ENCODE data around the gene ST6GALNAC3. TPM values are rescaled to one million over a fixed set of nuclear protein-coding genes. Genes with fewer than 3 reads are reported as not detected.

ST6GALNAC3 gene
- polyA plus RNA-seq, 2 of the 4 experiments (the other 2 are of a cell fraction), result 1.1 to 1.2 TPM

DNA sequence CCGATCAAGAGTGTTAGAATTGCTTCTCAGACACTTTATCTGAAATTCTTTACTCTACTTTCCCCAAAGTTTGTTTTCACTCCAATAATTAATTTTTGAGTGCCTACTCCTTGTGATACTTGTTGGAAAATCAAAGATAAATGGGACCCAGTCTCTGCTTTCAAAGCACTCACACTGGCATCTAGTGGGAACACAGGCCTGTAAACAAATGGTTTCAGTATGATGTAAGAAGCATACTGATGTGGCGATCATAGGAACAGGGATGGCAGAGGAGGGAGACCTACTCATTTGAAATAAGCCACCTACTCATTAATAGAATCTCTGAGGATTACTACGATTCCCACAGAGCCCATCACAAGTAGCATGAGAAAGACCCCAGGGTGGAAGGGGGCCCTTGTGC, 519.1 kb downstream of the ST6GALNAC3 start:
- ATAC-seq (no peak), DNase-seq (ENCODE audit: low read depth in 1 of 2, low spot score in 1 of 2) (no peak), FAIRE-seq (no peak)
- no peak overlapping the region for H3K4me2 ChIP-seq
- ChIA-PET POLR2A (no interaction called here), CTCF (no interaction called here)
- 89% methylated on average over 3 of the region's 3 CpGs for WGBS (ENCODE audit: missing lambda C conversion rate)
- no peak overlapping the region for H3K4me3 ChIP-seq
- peaks cover 14% of the 10 kb centered on the region; the same call in 2 of the 3 replicates for H3K4me1 ChIP-seq
- H3K27ac ChIP-seq, result no peak overlapping the region
- H3K9me3 ChIP-seq, result no peaks in the 10 kb centered on the region
- TF ChIP-seq JUNB (IDR thresholded peaks at IDR 0.05) (no peak), CHD4 (IDR thresholded peaks at IDR 0.05; ENCODE audit: borderline replicate concordance) (no peak), CHD2 (IDR thresholded peaks at IDR 0.05; ENCODE audit: low read length, partially characterized antibody) (no peak)
- TF ChIP-seq, protein P1, sequence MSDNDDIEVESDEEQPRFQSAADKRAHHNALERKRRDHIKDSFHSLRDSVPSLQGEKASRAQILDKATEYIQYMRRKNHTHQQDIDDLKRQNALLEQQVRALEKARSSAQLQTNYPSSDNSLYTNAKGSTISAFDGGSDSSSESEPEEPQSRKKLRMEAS (IDR thresholded peaks at IDR 0.05), result no peak

DNA sequence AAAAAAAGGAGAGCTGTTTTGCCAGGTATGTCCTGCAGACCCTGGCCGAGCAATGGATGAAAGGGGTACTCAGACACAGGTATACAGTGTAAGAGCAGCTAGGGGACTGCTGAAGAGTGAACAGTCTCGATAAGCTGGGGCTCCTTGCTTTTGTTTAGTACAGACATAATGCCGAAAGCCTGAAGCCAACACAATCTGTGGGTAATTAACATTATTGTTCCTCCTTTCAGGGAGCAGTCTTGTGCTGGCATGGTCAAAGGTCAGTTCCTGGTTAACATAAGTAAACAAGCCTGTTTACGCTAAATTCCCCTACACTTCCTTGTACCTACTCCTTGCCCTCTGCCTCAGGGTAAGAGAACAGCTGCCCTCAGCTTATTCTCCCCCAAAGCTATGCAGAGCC, 520.5 kb downstream of the ST6GALNAC3 start:
- H3K9me3 ChIP-seq, result no peaks in the 10 kb centered on the region
- FAIRE-seq (no peak), ATAC-seq (peak in 1 of 2 experiments; percentile 76; a peak in 3 of 6 replicates), DNase-seq (ENCODE audit: low read depth in 1 of 2, low spot score in 1 of 2) (peak in 1 of 2 experiments; percentile 29)
- 0 out of 6 replicates have a peak overlapping the region, but pooled peaks of 1 of the 2 experiments have one; percentile 18 for H3K27ac ChIP-seq
- H3K4me3 ChIP-seq, result no peak overlapping the region
- 16% methylated on average over 4 of the region's 4 CpGs for WGBS (ENCODE audit: missing lambda C conversion rate)
- peak overlapping the region; percentile 62 for H3K4me2 ChIP-seq
- CTCF ChIA-PET, result no interaction called here
- POLR2A ChIA-PET, result no interaction called here
- peaks cover 14% of the 10 kb centered on the region; the same call in 2 of the 3 replicates for H3K4me1 ChIP-seq
- TF ChIP-seq, protein P1 (IDR thresholded peaks at IDR 0.05), result no peak

DNA sequence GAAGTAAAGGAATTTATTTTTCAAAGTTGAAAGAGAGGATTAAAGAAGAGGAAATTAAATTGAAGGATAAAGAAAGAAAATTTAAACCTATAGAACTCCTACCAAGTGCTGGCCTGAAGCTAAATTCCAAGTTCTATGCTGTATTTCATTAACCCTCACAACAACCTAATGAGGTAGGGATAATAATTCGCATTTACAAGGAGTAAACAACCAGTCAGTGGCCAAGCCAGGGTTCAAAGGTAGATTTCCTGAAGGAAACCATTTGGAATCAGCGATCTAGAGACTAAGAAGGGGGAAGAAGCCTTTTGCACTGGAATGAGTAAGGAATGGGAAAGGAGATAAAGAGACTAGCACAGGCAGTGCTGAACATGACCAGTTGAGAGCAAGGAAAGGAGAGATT, 526.9 kb downstream of the ST6GALNAC3 start:
- Histone ChIP-seq H3K4me3 (no peak overlapping the region), H3K4me1 (no peaks in the 10 kb centered on the region), H3K9me3 (no peaks in the 10 kb centered on the region), H3K4me2 (no peak overlapping the region), H3K27ac (no peak overlapping the region)
- TF ChIP-seq, protein P2, sequence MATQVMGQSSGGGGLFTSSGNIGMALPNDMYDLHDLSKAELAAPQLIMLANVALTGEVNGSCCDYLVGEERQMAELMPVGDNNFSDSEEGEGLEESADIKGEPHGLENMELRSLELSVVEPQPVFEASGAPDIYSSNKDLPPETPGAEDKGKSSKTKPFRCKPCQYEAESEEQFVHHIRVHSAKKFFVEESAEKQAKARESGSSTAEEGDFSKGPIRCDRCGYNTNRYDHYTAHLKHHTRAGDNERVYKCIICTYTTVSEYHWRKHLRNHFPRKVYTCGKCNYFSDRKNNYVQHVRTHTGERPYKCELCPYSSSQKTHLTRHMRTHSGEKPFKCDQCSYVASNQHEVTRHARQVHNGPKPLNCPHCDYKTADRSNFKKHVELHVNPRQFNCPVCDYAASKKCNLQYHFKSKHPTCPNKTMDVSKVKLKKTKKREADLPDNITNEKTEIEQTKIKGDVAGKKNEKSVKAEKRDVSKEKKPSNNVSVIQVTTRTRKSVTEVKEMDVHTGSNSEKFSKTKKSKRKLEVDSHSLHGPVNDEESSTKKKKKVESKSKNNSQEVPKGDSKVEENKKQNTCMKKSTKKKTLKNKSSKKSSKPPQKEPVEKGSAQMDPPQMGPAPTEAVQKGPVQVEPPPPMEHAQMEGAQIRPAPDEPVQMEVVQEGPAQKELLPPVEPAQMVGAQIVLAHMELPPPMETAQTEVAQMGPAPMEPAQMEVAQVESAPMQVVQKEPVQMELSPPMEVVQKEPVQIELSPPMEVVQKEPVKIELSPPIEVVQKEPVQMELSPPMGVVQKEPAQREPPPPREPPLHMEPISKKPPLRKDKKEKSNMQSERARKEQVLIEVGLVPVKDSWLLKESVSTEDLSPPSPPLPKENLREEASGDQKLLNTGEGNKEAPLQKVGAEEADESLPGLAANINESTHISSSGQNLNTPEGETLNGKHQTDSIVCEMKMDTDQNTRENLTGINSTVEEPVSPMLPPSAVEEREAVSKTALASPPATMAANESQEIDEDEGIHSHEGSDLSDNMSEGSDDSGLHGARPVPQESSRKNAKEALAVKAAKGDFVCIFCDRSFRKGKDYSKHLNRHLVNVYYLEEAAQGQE (IDR thresholded peaks at IDR 0.05), result no peak
- TF ChIP-seq NPAS2 (CRISPR knock-in tag; IDR thresholded peaks at IDR 0.05; ENCODE audit: borderline replicate concordance) (no peak), MAZ (IDR thresholded peaks at IDR 0.05; ENCODE audit: borderline replicate concordance, low read depth, low read length) (no peak), RCOR1 (IDR thresholded peaks at IDR 0.05; ENCODE audit: low read depth, low read length) (no peak), EHF (CRISPR knock-in tag; IDR thresholded peaks at IDR 0.05) (no peak), BHLHE40 (IDR thresholded peaks at IDR 0.05; ENCODE audit: low read depth, low read length) (no peak), NR3C1 (IDR thresholded peaks at IDR 0.05) (no peak), FOSL2 (IDR thresholded peaks at IDR 0.05) (no peak), FOSL2 (CRISPR knock-in tag; IDR thresholded peaks at IDR 0.05) (no peak), PHF8 (IDR thresholded peaks at IDR 0.05; ENCODE audit: borderline replicate concordance, low read depth) (no peak), MYC (IDR thresholded peaks at IDR 0.05; ENCODE audit: borderline replicate concordance, low read length) (no peak), HOXB13 (CRISPR knock-in tag; IDR thresholded peaks at IDR 0.05; ENCODE audit: low read depth) (no peak), JUNB (IDR thresholded peaks at IDR 0.05) (no peak), SREBF2 (IDR thresholded peaks at IDR 0.05) (no peak)
- TF ChIP-seq, protein P3, sequence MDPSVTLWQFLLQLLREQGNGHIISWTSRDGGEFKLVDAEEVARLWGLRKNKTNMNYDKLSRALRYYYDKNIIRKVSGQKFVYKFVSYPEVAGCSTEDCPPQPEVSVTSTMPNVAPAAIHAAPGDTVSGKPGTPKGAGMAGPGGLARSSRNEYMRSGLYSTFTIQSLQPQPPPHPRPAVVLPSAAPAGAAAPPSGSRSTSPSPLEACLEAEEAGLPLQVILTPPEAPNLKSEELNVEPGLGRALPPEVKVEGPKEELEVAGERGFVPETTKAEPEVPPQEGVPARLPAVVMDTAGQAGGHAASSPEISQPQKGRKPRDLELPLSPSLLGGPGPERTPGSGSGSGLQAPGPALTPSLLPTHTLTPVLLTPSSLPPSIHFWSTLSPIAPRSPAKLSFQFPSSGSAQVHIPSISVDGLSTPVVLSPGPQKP (IDR thresholded peaks at IDR 0.05; ENCODE audit: low read depth, low read length), result no peak
- TF ChIP-seq, protein P4, sequence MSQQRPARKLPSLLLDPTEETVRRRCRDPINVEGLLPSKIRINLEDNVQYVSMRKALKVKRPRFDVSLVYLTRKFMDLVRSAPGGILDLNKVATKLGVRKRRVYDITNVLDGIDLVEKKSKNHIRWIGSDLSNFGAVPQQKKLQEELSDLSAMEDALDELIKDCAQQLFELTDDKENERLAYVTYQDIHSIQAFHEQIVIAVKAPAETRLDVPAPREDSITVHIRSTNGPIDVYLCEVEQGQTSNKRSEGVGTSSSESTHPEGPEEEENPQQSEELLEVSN (IDR thresholded peaks at IDR 0.05; ENCODE audit: borderline replicate concordance, low read depth), result no peak
- DNase-seq (ENCODE audit: low read depth in 1 of 2, low spot score in 1 of 2) (no peak), FAIRE-seq (no peak), ATAC-seq (no peak)
- WGBS (ENCODE audit: missing lambda C conversion rate), result 24% methylated on average over 2 of the region's 2 CpGs
- POLR2A ChIA-PET, result no interaction called here
- CTCF ChIA-PET, result no interaction called here

All from A549 (cell line).